ENCODE data around the gene PINK1.
"Not testable (repeated sequence)": the region's sequence is repeated elsewhere in the genome, so short reads cannot be mapped to it uniquely, and the experiment has no call there.

PINK1 gene

DNA sequence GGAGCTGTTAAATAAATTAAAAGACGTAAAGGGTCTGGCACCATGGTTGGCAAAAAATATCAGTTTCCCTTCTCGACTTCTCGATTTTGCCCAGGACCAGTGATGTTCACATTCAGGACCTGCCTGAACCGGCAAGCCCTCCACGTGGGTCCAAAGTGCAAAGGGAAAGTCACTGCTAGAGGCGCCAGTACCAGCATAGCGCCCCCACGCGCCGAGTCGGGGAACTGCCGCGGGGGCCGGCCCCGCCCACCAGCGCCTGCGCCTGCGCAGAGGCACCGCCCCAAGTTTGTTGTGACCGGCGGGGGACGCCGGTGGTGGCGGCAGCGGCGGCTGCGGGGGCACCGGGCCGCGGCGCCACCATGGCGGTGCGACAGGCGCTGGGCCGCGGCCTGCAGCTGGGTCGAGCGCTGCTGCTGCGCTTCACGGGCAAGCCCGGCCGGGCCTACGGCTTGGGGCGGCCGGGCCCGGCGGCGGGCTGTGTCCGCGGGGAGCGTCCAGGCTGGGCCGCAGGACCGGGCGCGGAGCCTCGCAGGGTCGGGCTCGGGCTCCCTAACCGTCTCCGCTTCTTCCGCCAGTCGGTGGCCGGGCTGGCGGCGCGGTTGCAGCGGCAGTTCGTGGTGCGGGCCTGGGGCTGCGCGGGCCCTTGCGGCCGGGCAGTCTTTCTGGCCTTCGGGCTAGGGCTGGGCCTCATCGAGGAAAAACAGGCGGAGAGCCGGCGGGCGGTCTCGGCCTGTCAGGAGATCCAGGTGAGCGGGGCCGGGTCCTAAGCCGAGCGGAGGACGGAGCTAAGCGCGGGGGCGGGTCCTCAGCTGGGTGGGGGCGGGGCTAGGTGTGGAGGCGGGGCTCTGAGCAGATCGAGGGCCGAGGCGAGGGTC lies at the start of gene PINK1:
Gene PINK1, plus strand, starts transcription at position 269 of the 875 bp plus-strand sequence. Its CDS starts 91 bp downstream, at position 360.
- peak; percentile 57 for DNase-seq

- DNase-seq, result peak; percentile 61
Observed at GRCh38 chr1:20584890-20585289, 48.4 kb upstream of the PINK1 start.

GRCh38 chr1:20586953-20587660 lies 46.2 kb upstream of the PINK1 start:
- DNase-seq, result no peak

DNA sequence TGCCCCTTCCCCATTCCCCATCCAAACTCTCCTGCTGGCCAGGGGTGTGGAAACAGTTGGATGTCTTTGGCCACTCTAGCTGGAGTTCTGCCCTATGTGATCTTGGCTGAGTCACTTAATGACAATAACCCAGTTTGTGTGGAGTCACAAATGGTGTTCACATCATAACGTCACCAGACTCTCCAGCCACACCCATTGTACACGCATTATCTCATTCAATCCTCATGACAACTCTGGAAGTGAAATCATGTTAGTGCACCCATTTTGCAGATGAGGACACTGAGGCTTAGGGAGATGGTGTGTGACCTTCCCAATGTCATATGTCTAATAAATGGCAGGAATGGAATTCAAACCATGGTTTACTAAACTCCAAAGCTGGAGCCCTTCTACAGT lies 45.6 kb upstream of the PINK1 start:
- DNase-seq, result no peak

- DNase-seq, result no peak
Observed at GRCh38 chr1:20588634-20589225, 44.5 kb upstream of the PINK1 start, which contains the start of gene CDA. Gene CDA, plus strand, starts transcription at chr1:20589097. Its CDS starts 33 bp downstream, at chr1:20589130.

DNA sequence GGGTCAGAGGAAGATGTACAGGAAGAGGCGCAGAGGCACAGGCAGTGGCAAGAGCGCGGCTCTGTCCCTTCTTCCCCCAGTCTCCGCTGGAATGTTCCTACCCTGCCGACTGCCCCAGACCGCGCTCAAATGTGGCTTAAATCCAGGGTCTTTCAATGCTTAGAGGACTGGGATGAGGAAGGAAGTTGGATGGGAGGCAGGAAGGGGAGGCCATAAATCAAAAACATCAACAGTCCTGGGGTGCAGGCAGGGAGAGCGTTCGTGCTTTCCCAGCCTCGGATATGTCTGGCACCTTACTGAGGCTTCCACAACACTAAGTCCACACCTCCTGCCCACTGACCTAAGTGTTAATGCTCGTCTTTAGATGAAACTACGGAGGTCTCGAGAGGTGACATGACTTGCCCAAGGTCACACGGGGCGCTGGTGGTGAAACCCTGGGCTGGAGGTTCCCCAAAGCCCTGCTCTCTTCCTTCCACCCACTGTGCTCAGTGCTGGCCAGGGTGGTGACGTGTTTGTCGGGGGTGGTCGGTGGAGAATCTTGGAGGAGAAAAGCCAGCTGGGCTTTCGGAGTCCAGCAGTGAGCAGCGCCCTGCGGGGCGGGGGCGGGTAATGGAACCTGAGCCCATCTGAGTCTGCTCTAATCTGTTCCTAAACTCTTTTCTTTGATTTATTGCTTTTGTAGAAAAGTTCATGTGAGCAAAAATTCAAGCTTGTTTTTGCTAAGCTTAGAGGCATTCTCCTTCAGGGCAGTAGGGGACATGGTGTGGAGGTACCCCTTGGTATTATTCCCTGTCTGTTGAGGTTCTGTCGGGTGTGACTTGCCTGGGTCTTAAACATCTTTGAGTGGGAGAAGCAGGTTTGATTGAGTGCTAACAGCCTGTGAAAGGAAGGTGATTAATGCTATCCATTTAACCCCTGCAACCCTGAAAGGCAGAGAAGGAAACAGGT lies 43.7 kb upstream of the PINK1 start:
- no peak for DNase-seq

GRCh38 chr1:20590306-20590777 lies 42.9 kb upstream of the PINK1 start:
- DNase-seq, result no peak

- DNase-seq, result no peak
Observed at GRCh38 chr1:20593756-20594155, 39.5 kb upstream of the PINK1 start.

DNA sequence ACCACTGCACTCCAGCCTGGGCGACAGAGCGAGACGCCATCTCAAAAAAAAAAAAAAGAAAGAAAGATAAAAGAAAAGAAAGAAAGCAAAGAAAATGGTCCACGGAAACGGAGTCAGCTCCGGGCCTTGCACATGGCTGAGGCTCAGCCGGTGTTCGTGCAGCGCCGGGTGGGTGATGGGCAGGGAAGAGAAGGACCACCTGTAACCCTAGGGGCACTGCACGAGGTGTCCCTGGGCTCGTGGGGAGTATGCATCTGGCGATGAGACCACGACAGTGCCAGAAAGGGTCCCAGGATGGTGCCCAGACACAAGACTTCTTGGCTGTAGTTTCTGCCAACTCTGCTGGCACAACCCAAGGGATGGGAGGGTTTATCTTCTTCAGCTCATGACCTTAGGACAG lies 38.5 kb upstream of the PINK1 start:
- no peak for DNase-seq

GRCh38 chr1:20596106-20596505 lies 37.2 kb upstream of the PINK1 start:
- DNase-seq, result no peak

- no peak for DNase-seq
Observed at GRCh38 chr1:20597650-20598049, 35.6 kb upstream of the PINK1 start.

DNA sequence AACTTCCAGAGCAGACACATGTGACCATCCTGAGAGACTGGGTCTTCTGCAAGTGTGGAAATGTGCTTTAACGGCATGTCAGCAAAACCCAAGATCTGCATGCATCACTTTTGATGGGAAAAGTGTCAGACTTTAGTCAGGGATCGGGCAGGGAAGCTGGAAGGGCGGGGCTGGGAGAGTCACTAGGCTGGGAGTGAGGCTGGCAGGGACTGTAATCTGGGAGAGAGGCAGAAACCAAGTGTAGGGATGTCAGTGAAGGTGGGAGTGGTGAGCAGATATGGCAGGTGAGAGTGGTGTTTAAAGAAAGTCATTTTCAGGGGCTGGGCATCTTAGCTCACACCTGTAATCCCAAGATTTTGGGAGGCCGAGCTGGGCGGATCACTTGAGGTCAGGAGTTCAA lies 33.1 kb upstream of the PINK1 start:
- no peak for DNase-seq

GRCh38 chr1:20601129-20601825 lies 32.0 kb upstream of the PINK1 start:
- DNase-seq, result no peak

GRCh38 chr1:20602851-20603450 lies 30.3 kb upstream of the PINK1 start:
- DNase-seq, result no peak

DNA sequence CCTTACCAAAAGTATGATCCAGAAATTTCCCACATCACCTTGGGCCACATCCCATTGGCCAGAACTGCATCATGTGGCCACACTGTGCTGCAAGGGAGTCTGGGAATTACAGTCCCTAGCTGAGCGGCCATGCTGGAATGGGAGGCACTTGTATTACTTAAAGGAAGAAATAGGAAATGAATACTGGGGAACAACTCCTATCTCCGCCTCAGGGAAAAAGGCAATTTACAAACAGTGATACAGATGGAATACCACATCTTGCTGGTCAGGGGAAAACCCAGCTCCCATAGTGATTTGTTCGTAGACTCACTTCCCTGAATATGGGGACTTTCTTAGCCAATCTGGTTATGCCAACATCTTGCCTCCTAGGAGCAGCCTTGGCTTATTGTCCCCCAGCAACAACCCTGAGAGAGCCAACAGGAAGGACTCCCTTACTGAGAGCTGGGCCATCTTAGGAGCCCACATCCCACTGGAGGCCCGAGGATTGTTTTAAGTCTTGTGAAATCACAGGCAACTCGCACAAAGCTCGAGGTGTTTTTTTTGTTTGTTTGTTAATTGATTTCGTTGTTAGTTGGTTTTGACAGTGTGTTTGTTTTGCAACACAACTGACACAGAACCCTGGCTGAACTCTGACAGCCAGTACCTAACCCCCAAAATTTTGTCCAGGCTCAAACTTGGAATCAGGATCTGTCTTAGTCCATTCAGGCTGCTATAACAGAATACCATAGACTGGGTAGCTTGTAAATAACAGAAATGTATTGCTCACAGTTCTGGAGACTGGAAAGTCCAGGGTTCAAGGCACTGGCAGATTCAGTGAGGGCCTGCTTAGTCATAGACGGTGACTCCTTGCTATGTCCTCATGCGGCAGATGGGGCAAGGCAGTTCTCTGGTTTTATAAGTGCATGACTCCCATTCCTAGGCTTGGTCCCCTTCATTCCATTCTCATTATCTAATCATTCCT lies 29.5 kb upstream of the PINK1 start:
- peak; percentile 81 for DNase-seq

- DNase-seq, result peak; percentile 39
Observed at GRCh38 chr1:20604678-20605077, 28.6 kb upstream of the PINK1 start.

DNA sequence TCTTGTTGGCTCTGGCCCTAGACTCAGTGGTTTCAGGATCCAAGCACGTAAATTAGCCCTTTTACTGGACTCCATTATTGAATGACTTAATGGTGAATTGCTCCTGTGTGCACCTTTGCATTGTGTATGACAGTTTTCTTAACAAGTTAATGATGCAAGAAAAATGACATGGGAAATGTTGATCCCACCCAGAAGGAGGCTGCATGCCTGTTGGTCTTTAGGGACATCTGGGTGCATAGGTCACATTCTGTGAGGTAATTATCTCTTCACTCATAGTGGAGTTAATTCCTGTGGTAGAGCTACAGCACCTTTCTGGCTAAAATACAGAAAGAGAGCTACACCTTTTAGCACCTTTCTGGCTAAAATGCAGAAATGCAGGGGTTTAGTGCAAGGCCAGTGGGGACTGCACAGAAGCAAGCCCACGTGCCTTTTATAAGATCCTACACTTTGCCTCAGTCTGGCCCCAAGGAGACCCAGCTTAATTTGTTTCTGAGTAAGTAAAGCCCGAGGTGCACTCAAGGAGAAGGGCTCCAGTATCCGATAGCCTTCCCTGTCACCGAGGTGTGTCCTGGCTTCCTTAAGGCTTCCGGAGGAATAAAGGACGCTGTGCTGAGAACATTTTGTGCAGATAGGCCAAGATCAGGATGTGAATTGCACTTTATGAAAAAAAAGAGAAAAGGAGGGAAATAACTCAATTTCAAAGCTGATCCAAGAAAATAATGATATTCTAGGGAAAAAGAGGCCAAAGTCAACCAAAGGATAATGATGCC lies 26.3 kb upstream of the PINK1 start:
- not testable (repeated sequence) for DNase-seq

DNA sequence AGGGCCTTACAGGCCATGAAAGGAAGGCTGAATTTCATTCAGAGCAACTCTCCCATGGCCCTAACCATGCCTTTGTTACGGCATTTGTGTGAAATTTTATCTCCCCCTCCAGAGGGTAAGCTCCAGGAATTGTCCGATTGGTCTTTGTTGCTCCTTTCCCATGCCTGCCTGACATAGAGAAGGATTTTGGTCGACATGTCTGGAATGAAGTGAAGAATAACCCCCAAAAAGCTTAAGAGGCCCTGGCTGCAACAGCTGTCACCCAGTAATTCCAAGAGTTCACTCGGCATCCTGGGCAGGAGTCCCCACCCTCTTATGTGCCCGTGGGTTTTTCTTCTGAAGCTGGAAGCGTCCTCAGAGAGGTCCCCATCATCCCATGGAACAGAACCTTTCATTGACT lies 23.7 kb upstream of the PINK1 start:
- DNase-seq, result no peak

DNA sequence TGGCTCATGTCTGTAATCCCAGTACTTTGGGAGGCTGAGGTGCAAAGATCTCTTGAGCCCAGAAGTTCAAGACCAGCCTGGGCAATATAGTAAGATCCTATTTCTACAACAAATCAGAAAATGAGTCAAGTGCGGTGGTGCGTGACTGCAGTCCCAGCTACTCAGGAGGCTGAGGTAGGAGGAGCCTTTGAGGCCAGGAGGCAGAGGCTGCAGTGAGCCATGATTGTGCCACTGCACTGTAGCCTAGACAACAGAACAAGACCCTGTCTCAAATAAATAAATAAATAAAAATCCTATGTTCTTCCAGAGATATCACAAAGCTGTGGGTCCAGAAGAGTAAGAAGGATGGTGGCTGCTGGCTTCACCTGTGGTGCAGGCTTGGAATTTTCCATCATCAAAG lies 22.3 kb upstream of the PINK1 start:
- DNase-seq, result no peak
